Chondrocyte (in vitro differentiated cells): ENCODE measurements around the gene PSD2. TPM values are rescaled to one million over a fixed set of nuclear protein-coding genes. Genes with fewer than 3 reads are reported as not detected.

Source experiments
- DNase-seq: peaks from one replicate; pipeline ENCODE4 v3.0.0; 2021; ENCODE audit warnings: mixed read lengths, low spot score
- H3K27ac Mint-ChIP-seq: one replicate; pipeline ENCODE4 v1.8.0; 2021; ENCODE audit warnings: mild to moderate bottlenecking, moderate library complexity, mixed read lengths; ENCODE audit not compliant: unreplicated experiment
- H3K27me3 Mint-ChIP-seq: 2 replicates; pipeline ENCODE4 v1.8.0; 2021; ENCODE audit warnings: low read depth, mixed read lengths
- H3K36me3 Mint-ChIP-seq: 2 replicates; pipeline ENCODE4 v1.8.0; 2021; ENCODE audit warnings: low read depth, mixed read lengths
- H3K4me1 Mint-ChIP-seq: 2 replicates; pipeline ENCODE4 v1.8.0; 2021; ENCODE audit warnings: low read depth, mild to moderate bottlenecking, mixed read lengths
- H3K4me3 Mint-ChIP-seq: one replicate; pipeline ENCODE4 v1.8.0; 2021; ENCODE audit warnings: mild to moderate bottlenecking, moderate library complexity, mixed read lengths; ENCODE audit not compliant: unreplicated experiment
- H3K9me3 Mint-ChIP-seq: 2 replicates; pipeline ENCODE4 v1.8.0; 2021; ENCODE audit warnings: low read depth, mixed read lengths
- CTCF ChIP-seq: fragments of 200-600 bp; sonication (generic); IDR thresholded peaks from 2 replicates; pipeline ENCODE4 v1.5.0; 2021; ENCODE audit warnings: antibody characterized with exemption, mild to moderate bottlenecking, moderate library complexity
- total RNA-seq: library from RNA; stranded (reverse); gene quantifications from 3 replicates; pipeline ENCODE4 v1.2.1, GENCODE V29; 2021

The PSD2 gene
- total RNA-seq, 1 donor from 2014 or later: 0.47 TPM

GRCh38 chr5:139878093-139878492 lies 82.5 kb downstream of the PSD2 start:
- no peak for TF ChIP-seq CTCF
- H3K27ac Mint-ChIP-seq: no peak overlapping the region
- H3K4me1 Mint-ChIP-seq: peaks cover 14% of the 10 kb centered on the region
- peaks cover 3% of the 10 kb centered on the region for H3K36me3 Mint-ChIP-seq
- H3K4me3 Mint-ChIP-seq: no peak overlapping the region
- H3K9me3 Mint-ChIP-seq: peaks cover 8% of the 10 kb centered on the region
- DNase-seq: peak; percentile 47
- H3K27me3 Mint-ChIP-seq: peaks cover 30% of the 10 kb centered on the region

GRCh38 chr5:139880416-139881142 lies 85.0 kb downstream of the PSD2 start:
- peaks cover 22% of the 10 kb centered on the region for H3K27me3 Mint-ChIP-seq
- peaks cover 5% of the 10 kb centered on the region for H3K36me3 Mint-ChIP-seq
- no peak for TF ChIP-seq CTCF
- H3K4me3 Mint-ChIP-seq: no peak overlapping the region
- H3K27ac Mint-ChIP-seq: no peak overlapping the region
- H3K4me1 Mint-ChIP-seq: peaks cover 14% of the 10 kb centered on the region
- H3K9me3 Mint-ChIP-seq: peaks cover 6% of the 10 kb centered on the region
- no peak for DNase-seq

DNA sequence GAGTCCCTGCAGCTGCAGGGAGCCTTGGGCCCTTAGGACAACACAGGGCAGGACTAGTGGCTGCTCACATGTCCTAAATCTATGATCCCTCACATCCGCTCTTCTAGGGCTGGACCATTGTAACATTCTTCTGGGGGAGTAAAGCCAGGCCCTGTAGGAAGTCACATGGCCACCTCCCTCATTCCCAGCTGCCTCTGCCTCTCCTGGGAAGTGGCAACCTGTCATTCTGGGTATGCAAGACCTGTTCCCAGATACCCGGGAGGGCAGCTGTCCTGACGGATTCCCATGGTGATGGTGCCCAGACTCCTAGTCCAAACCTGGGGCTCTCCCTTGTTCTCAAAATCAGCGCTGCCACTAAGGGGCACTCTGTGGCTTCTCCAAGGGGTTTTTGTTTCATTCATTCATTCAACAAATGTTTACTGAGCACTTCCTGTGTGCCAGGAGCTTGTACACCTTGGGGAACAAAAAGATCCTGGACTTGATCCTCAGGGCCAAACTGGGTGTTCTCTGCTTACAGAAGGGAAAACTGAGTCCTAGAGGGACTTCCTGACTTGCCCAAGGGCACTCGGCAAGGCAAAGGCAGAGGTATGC lies 85.6 kb downstream of the PSD2 start:
- peaks cover 3% of the 10 kb centered on the region for H3K36me3 Mint-ChIP-seq
- no peak for DNase-seq
- H3K4me1 Mint-ChIP-seq: peaks cover 14% of the 10 kb centered on the region
- H3K27ac Mint-ChIP-seq: no peak overlapping the region
- peaks cover 21% of the 10 kb centered on the region for H3K27me3 Mint-ChIP-seq
- H3K4me3 Mint-ChIP-seq: no peak overlapping the region
- no peaks in the 10 kb centered on the region for H3K9me3 Mint-ChIP-seq
- TF ChIP-seq CTCF: no peak

DNA sequence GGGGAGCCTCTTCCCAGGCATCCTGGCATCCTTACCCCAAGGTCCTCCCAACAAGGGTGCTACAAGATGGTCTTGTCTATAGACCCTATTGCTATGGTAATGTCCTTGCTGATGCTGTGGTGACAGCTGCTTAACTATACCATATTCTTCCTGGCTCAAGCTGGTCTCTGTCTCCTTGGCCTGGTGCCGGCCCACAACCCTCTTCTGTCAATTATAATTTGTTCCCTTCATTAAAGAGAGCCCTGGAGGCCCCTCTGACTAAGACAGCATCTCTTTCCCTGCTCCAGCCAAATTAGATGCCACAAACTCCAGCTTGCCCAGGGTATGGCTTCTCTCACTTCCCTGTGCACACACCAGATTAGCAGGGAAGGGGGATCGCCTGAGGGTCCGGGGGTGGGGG lies 86.7 kb downstream of the PSD2 start:
- H3K9me3 Mint-ChIP-seq: no peaks in the 10 kb centered on the region
- peaks cover 14% of the 10 kb centered on the region for H3K4me1 Mint-ChIP-seq
- no peak overlapping the region for H3K4me3 Mint-ChIP-seq
- peaks cover 3% of the 10 kb centered on the region for H3K36me3 Mint-ChIP-seq
- TF ChIP-seq CTCF: no peak
- H3K27me3 Mint-ChIP-seq: peaks cover 31% of the 10 kb centered on the region
- no peak for DNase-seq
- no peak overlapping the region for H3K27ac Mint-ChIP-seq

DNA sequence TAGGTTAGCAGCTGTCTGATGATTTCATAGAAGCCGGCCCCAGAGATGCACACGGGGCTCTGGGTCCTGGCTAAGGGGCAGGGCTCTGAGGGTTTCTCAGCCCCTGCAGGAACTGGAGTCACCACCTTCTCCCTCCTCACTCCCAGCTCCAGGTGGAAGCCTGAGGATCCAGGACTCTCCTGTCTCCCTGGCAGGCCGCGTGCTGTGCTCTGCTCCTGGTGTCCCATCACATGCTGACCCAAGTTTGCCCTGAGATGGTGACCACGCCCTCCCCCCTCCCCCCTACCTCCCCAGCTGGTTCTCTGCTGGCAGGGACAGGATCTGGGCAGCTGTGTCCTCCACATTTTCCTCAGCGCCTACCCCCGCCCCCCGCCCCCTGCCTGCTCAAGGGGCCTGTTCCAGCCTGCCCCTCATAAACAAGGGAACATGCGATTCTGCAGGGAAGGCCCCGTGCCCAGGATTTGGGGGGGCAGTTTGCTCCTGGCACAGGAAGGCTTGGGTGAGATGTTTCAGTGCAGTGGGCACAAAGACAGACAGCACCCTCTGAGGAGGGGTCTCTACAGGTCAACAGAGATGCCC lies 87.4 kb downstream of the PSD2 start:
- Mint-ChIP-seq H3K9me3 (no peaks in the 10 kb centered on the region), H3K4me1 (peaks cover 14% of the 10 kb centered on the region), H3K4me3 (no peak overlapping the region), H3K36me3 (peaks cover 3% of the 10 kb centered on the region), H3K27me3 (peaks cover 38% of the 10 kb centered on the region), H3K27ac (no peak overlapping the region)
- DNase-seq: peak; percentile 71
- TF ChIP-seq CTCF: no peak
